SK-N-SH treated with all-trans-retinoic acid at 6 μM for 48 hours (cell line): ENCODE data around the gene FAM120A.
A peak's percentile ranks its signal among the peaks of the same experiment; 100 is the strongest.

Experiments used
- ATAC-seq: fragments of 200-7000 bp; cut with Tn5 transposase; 3 replicates; pipeline ENCODE4 v1.9.1; 2020; ENCODE audit warnings: mild to moderate bottlenecking, moderate library complexity
- ARNTL ChIP-seq: fragments of 450-650 bp; formaldehyde crosslinking; IDR thresholded peaks from 2 replicates; pipeline ENCODE4 v1.5.0; 2020; ENCODE audit warnings: low read depth, mild to moderate bottlenecking, moderate library complexity, borderline replicate concordance
- BACH2 ChIP-seq: fragments of 250-450 bp; sonication (Bioruptor Pico); IDR thresholded peaks from 2 replicates; pipeline ENCODE4 v1.9.0; 2021; ENCODE audit warnings: mild to moderate bottlenecking, borderline replicate concordance
- CREB5 ChIP-seq: fragments of 250-450 bp; sonication (Bioruptor Pico); IDR thresholded peaks from 2 replicates; pipeline ENCODE4 v1.5.1; 2020; ENCODE audit warnings: low read depth, mild to moderate bottlenecking, moderate library complexity
- CSDC2 ChIP-seq: fragments of 250-450 bp; sonication (Bioruptor Pico); IDR thresholded peaks from 2 replicates; pipeline ENCODE4 v1.5.0; 2020; ENCODE audit warnings: mild to moderate bottlenecking, moderate library complexity
- CSRNP3 ChIP-seq: fragments of 250-450 bp; sonication (Bioruptor Pico); IDR thresholded peaks from 2 replicates; pipeline ENCODE4 v1.5.1; 2021; ENCODE audit warnings: mild to moderate bottlenecking, moderate library complexity
- GLIS3 ChIP-seq: fragments of 250-450 bp; sonication (Bioruptor Pico); IDR thresholded peaks from 2 replicates; pipeline ENCODE4 v1.5.0; 2020; ENCODE audit warnings: mild to moderate bottlenecking, moderate library complexity
- ISL1 ChIP-seq: fragments of 250-450 bp; sonication (Bioruptor Pico); IDR thresholded peaks from 2 replicates; pipeline ENCODE4 v2.1.2; 2022; ENCODE audit warnings: mild to moderate bottlenecking, moderate library complexity
- OSR1 ChIP-seq: fragments of 250-450 bp; sonication (Bioruptor Pico); IDR thresholded peaks from 2 replicates; pipeline ENCODE4 v1.8.0; 2022; ENCODE audit warnings: moderate library complexity, mild to moderate bottlenecking, inconsistent platforms
- POU6F1 ChIP-seq: fragments of 250-450 bp; sonication (Bioruptor Pico); IDR thresholded peaks from 2 replicates; pipeline ENCODE4 v1.8.0; 2021; ENCODE audit warnings: low read depth, mild to moderate bottlenecking, moderate library complexity, borderline replicate concordance
- PPARA ChIP-seq: fragments of 250-450 bp; sonication (Bioruptor Pico); IDR thresholded peaks from 2 replicates; pipeline ENCODE4 v1.5.0; 2020; ENCODE audit warnings: mild to moderate bottlenecking, borderline replicate concordance
- SNAI2 ChIP-seq: fragments of 250-450 bp; sonication (Bioruptor Pico); IDR thresholded peaks from 2 replicates; pipeline ENCODE4 v1.5.0; 2020; ENCODE audit warnings: mild to moderate bottlenecking, moderate library complexity
- TCF4 ChIP-seq: fragments of 250-450 bp; sonication (Bioruptor Pico); IDR thresholded peaks from 2 replicates; pipeline ENCODE4 v1.8.0; 2021; ENCODE audit warnings: mild to moderate bottlenecking, moderate library complexity, borderline replicate concordance
- TOX ChIP-seq: fragments of 250-450 bp; sonication (Bioruptor Pico); IDR thresholded peaks from 2 replicates; pipeline ENCODE4 v1.8.0; 2021; ENCODE audit warnings: mild to moderate bottlenecking, moderate library complexity, borderline replicate concordance
- TSHZ2 ChIP-seq: fragments of 250-450 bp; sonication (Bioruptor Pico); IDR thresholded peaks from 2 replicates; pipeline ENCODE4 v1.5.0; 2020; ENCODE audit warnings: mild to moderate bottlenecking, moderate library complexity
- ZFP3 ChIP-seq: fragments of 250-450 bp; sonication (Bioruptor Pico); IDR thresholded peaks from 2 replicates; pipeline ENCODE4 v1.5.0; 2020; ENCODE audit warnings: mild to moderate bottlenecking, moderate library complexity
- ZFP30 ChIP-seq: fragments of 450-650 bp; formaldehyde crosslinking; IDR thresholded peaks from 2 replicates; pipeline ENCODE4 v1.5.0; 2022; ENCODE audit warnings: mild to moderate bottlenecking, moderate library complexity
- ZNF565 ChIP-seq: fragments of 450-650 bp; formaldehyde crosslinking; conservative IDR thresholded peaks from 2 replicates; pipeline ENCODE4 v1.5.0; 2020; ENCODE audit warnings: low read depth, mild to moderate bottlenecking, moderate library complexity
- ZNF70 ChIP-seq: fragments of 450-650 bp; formaldehyde crosslinking; IDR thresholded peaks from 2 replicates; pipeline ENCODE4 v1.5.0; 2020; ENCODE audit warnings: mild to moderate bottlenecking, moderate library complexity
- ZNF8 ChIP-seq: fragments of 450-650 bp; formaldehyde crosslinking; IDR thresholded peaks from 2 replicates; pipeline ENCODE4 v1.5.0; 2020; ENCODE audit warnings: mild to moderate bottlenecking, moderate library complexity

FAM120A gene

GRCh38 chr9:93453047-93453914 is 1.8 kb downstream of the FAM120A start, which contains the start of gene FAM120AOS:
FAM120AOS (minus strand) TSS chr9:93453581; CDS start chr9:93452709, 872 bp downstream.
- peak; percentile 90 for ATAC-seq
- TF ChIP-seq OSR1: no peak
- TF ChIP-seq ZNF565 (CRISPR knock-in tag): no peak
- TF ChIP-seq CSRNP3: no peak
- no peak for TF ChIP-seq ARNTL (CRISPR knock-in tag)
- no peak for TF ChIP-seq GLIS3 (CRISPR knock-in tag)
- no peak for TF ChIP-seq TSHZ2 (CRISPR knock-in tag)
- no peak for TF ChIP-seq TCF4 (CRISPR knock-in tag)
- TF ChIP-seq PPARA (CRISPR knock-in tag): no peak
- TF ChIP-seq ZNF70 (CRISPR knock-in tag): no peak
- TF ChIP-seq ZFP3 (CRISPR knock-in tag): no peak
- no peak for TF ChIP-seq CREB5
- TF ChIP-seq, all 23 proteins: peak for 0

GRCh38 chr9:93456022-93456421 is 4.5 kb downstream of the FAM120A start:
- no peak for ATAC-seq
- TF ChIP-seq ZFP3 (CRISPR knock-in tag) (no peak), TSHZ2 (CRISPR knock-in tag) (no peak), TOX (CRISPR knock-in tag) (no peak), POU6F1 (CRISPR knock-in tag) (no peak), ZFP30 (CRISPR knock-in tag) (no peak), GLIS3 (CRISPR knock-in tag) (no peak), ZNF8 (CRISPR knock-in tag) (no peak), PPARA (CRISPR knock-in tag) (no peak), ZNF565 (CRISPR knock-in tag) (no peak), ARNTL (CRISPR knock-in tag) (no peak), SNAI2 (CRISPR knock-in tag) (no peak), CSDC2 (CRISPR knock-in tag) (no peak)

- ATAC-seq: no peak
- TF ChIP-seq ZNF70 (CRISPR knock-in tag) (no peak), SNAI2 (CRISPR knock-in tag) (no peak), ZNF565 (CRISPR knock-in tag) (no peak), POU6F1 (CRISPR knock-in tag) (no peak), CREB5 (no peak), ZFP30 (CRISPR knock-in tag) (no peak), BACH2 (CRISPR knock-in tag) (no peak), PPARA (CRISPR knock-in tag) (no peak), ISL1 (CRISPR knock-in tag) (no peak), OSR1 (no peak)
These were observed 5.0 kb downstream of the FAM120A start for GRCh38 chr9:93456504-93456903.
